Uterus (tissue), 4 donors: ENCODE data around the gene SKIC3. TPM values are rescaled to one million over a fixed set of nuclear protein-coding genes. Genes with fewer than 3 reads are reported as not detected.

ENCODE experiments used
- DNase-seq, 2 donors: peaks; one replicate each; pipeline ENCODE4 v3.0.0-alpha.2; 2019 to 2020
- H3K27ac ChIP-seq, 2 donors: fragments of 200-600 bp; sonication (generic); 1 replicate in 1 of 2; 2 replicates in 1 of 2; pipeline ENCODE4 v1.5.1; 2016 to 2018
- H3K27me3 ChIP-seq, 2 donors: fragments of 200-600 bp; sonication (generic); one replicate each; pipeline ENCODE4 v1.5.1; 2018 to 2019; ENCODE audit warnings: control low read depth in 1 of 2
- H3K36me3 ChIP-seq, 2 donors: fragments of 200-600 bp; sonication (generic); one replicate each; pipeline ENCODE4 v1.5.1; 2019; ENCODE audit warnings: control low read depth in 1 of 2
- H3K4me1 ChIP-seq, 2 donors: fragments of 200-600 bp; sonication (generic); one replicate each; pipeline ENCODE4 v1.5.1; 2018 to 2019; ENCODE audit warnings: control low read depth in 1 of 2
- H3K4me3 ChIP-seq, 2 donors: fragments of 200-600 bp; sonication (generic); 1 replicate in 1 of 2; 2 replicates in 1 of 2; pipeline ENCODE4 v1.5.1; 2018 to 2019; ENCODE audit warnings: mild to moderate bottlenecking in 1 of 2
- H3K9me3 ChIP-seq, 2 donors: fragments of 200-600 bp; sonication (generic); one replicate each; pipeline ENCODE4 v1.5.1; 2019; ENCODE audit warnings: control low read depth in 1 of 2
- CTCF ChIP-seq, 4 experiments: fragments of 200-600 bp in 2 of 4; fragments of 450-650 bp in 2 of 4; sonication (generic) in 2 of 4; IDR thresholded peaks; one replicate each; pipeline ENCODE4 v1.5.1; 2016 to 2019; ENCODE audit warnings: antibody characterized with exemption in 4 of 4, mild to moderate bottlenecking in 2 of 4, moderate library complexity in 1 of 4
- POLR2A ChIP-seq, 2 donors: fragments of 450-650 bp; IDR thresholded peaks; one replicate each; pipeline ENCODE4 v1.6.1; 2016; ENCODE audit warnings: antibody characterized with exemption in 2 of 2, mild to moderate bottlenecking in 1 of 2, moderate library complexity in 1 of 2
- intact Hi-C: fragments of 100-400 bp; cut with DNase I; formaldehyde crosslinking; loops from one replicate; pipeline ENCODE4 v1.15.1; 2023; ENCODE audit warnings: low total_unique reads
- total RNA-seq, 4 donors: library from RNA; depleted of rRNA in 3 of 4; stranded (reverse); fragments of >200 nt in 3 of 4; gene quantifications; one replicate each; pipeline versions ENCODE4 v1.1.0 to v1.2.4, GENCODE V29; 2014 to 2023
- donor health status: DM: yes; HTN: yes; CAD: no.

Gene SKIC3
- total RNA-seq, 4 donors from 2014 or later = 40.3 to 219 (median 90.6) TPM

- H3K4me1 ChIP-seq = no peaks in the 10 kb centered on the region
- DNase-seq = no peak
- peaks cover 0 to 3% of the 10 kb centered on the region in 2 donors for H3K36me3 ChIP-seq
- H3K27me3 ChIP-seq = no peaks in the 10 kb centered on the region
- intact Hi-C loops = no loop called here
- no peak overlapping the region for H3K4me3 ChIP-seq
- TF ChIP-seq POLR2A (IDR thresholded peaks at IDR 0.05) (no peak), CTCF (IDR thresholded peaks at IDR 0.05) (no peak)
- no peak overlapping the region for H3K27ac ChIP-seq
- no peaks in the 10 kb centered on the region for H3K9me3 ChIP-seq
These were observed 27.9 kb downstream of the SKIC3 start for GRCh38 chr5:95526871-95527270.

- H3K4me3 ChIP-seq = no peak overlapping the region
- intact Hi-C loops = no loop called here
- DNase-seq = no peak
- H3K4me1 ChIP-seq = no peaks in the 10 kb centered on the region
- H3K36me3 ChIP-seq = peaks cover 0 to 3% of the 10 kb centered on the region in 2 donors
- H3K27ac ChIP-seq = no peak overlapping the region
- no peaks in the 10 kb centered on the region for H3K9me3 ChIP-seq
- H3K27me3 ChIP-seq = no peaks in the 10 kb centered on the region
- no peak for TF ChIP-seq POLR2A (IDR thresholded peaks at IDR 0.05)
- TF ChIP-seq CTCF (IDR thresholded peaks at IDR 0.05) = no peak
These were observed 30.4 kb downstream of the SKIC3 start for GRCh38 chr5:95524423-95524822.

- Histone ChIP-seq H3K27me3 (no peaks in the 10 kb centered on the region), H3K36me3 (peaks cover 0 to 3% of the 10 kb centered on the region in 2 donors), H3K9me3 (no peaks in the 10 kb centered on the region), H3K4me3 (no peak overlapping the region), H3K4me1 (no peaks in the 10 kb centered on the region), H3K27ac (no peak overlapping the region)
- intact Hi-C loops = no loop called here
- no peak for DNase-seq
- TF ChIP-seq POLR2A (IDR thresholded peaks at IDR 0.05) = no peak
- no peak for TF ChIP-seq CTCF (IDR thresholded peaks at IDR 0.05)
These were observed 34.6 kb downstream of the SKIC3 start for GRCh38 chr5:95520206-95520605.

- TF ChIP-seq CTCF (IDR thresholded peaks at IDR 0.05) (no peak), POLR2A (IDR thresholded peaks at IDR 0.05) (no peak)
- H3K4me3 ChIP-seq = no peak overlapping the region
- H3K27ac ChIP-seq = no peak overlapping the region
- no peaks in the 10 kb centered on the region for H3K27me3 ChIP-seq
- no peaks in the 10 kb centered on the region for H3K4me1 ChIP-seq
- H3K9me3 ChIP-seq = no peaks in the 10 kb centered on the region
- intact Hi-C loops = no loop called here
- DNase-seq = no peak
- H3K36me3 ChIP-seq = peaks cover 0 to 3% of the 10 kb centered on the region in 2 donors
These were observed 35.1 kb downstream of the SKIC3 start for GRCh38 chr5:95519681-95520080.

- Histone ChIP-seq H3K27me3 (no peaks in the 10 kb centered on the region), H3K9me3 (no peaks in the 10 kb centered on the region), H3K36me3 (peaks cover 0 to 3% of the 10 kb centered on the region in 2 donors), H3K4me1 (no peaks in the 10 kb centered on the region), H3K27ac (no peak overlapping the region), H3K4me3 (no peak overlapping the region)
- no peak for TF ChIP-seq POLR2A (IDR thresholded peaks at IDR 0.05)
- TF ChIP-seq CTCF (IDR thresholded peaks at IDR 0.05) = no peak
- intact Hi-C loops = no loop called here
- DNase-seq = no peak
These were observed 35.6 kb downstream of the SKIC3 start for GRCh38 chr5:95519151-95519550.
